ENCODE measurements around the gene NR2F1.

NR2F1 gene

DNA sequence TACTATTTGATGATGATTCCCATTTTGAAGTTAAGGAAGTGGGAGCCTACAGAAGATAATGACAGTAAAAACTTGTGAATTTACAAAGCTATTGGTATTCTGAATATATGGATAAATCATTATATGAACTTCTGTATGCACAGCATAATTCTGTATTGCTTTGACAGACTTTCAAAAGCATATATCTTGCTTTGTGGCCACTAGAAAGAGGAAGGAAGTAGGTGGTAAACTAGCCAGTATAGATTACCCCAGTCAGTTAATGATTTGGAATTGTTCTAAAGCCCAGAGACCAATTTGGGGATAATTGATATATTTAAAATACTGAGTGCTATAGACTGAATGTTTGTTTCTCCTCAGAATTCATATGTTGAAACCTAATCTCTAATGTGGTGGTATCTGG, 53.0 kb downstream of the NR2F1 start:
- in situ Hi-C loops (cut with MboI; ENCODE audit: low sequenced_read_pairs) = no loop called here

DNA sequence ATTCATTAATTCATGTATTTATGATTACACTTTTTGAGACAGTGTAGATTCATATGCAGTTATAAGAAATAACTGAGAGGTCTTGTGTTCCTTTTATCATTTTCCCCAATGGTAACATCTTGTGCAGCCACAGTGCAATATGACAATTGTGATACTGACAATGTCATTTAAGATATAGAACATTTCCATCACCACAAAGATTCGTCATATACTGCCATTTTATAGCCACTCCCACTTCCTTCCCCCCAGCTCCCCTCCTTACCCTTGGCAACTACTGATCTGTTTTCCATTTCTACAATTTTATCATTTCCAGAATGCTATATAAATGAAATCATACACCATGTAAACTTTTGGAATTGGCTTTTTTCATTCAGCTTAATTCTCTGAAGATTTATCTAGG, 53.8 kb downstream of the NR2F1 start:
- in situ Hi-C loops (cut with MboI; ENCODE audit: low sequenced_read_pairs) = no loop called here

DNA sequence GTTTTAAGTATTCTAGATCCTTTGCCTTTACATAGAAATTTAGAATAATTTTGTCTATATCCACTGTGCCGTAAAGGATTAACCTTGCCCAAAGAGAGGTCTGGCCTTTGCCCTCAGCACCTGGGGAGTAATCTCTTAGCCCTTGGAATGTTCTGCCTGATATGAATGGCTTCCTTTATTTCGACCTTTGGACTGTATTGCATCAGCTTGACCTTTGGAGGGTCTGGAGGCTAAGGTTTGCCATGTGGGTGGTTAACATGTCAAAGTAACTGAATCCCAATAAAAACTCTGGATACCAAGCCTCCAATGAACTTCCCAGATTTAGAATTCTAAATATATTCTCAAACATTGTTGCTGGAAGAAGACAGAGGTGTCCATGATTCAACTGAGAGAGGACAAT, 54.7 kb downstream of the NR2F1 start:
- in situ Hi-C loops (cut with MboI; ENCODE audit: low sequenced_read_pairs) = no loop called here

DNA sequence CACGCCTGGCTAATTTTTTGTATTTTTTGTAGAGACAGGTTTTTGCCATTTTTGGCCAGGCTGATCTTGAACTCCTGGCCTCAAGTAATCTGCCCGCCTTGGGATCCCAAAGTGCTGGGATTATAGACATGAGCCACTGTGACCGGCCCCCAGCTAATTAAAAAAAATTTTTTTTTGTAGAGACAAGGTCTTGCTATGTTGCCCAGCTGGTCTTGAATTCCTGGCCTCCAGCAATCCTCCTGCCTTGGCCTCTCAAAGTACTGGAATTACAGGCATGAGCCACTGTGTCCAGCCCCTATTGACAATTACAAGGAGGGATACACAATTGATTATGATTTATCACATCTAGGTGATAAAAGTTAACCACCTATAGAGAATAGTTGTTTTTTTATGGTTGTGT, 59.5 kb downstream of the NR2F1 start:
- in situ Hi-C loops (cut with MboI; ENCODE audit: low sequenced_read_pairs) = no loop called here
